Activated T-cell treated with anti-CD3 and anti-CD28 coated beads, Interleukin-2, amount 50 U/mL, for 24 hours (primary cell): Measurements from ENCODE around the gene ZNF839.

Source experiments
- DNase-seq: peaks from one replicate; pipeline ENCODE4 v3.0.0-alpha.2; 2020
- H3K27ac Mint-ChIP-seq: 2 replicates; pipeline ENCODE4 v1.8.0; 2020; ENCODE audit warnings: mild to moderate bottlenecking, mixed read lengths
- H3K27me3 Mint-ChIP-seq: 2 replicates; pipeline ENCODE4 v1.8.0; 2020; ENCODE audit warnings: mixed read lengths
- H3K36me3 Mint-ChIP-seq: 2 replicates; pipeline ENCODE4 v1.8.0; 2020; ENCODE audit warnings: low read depth, mixed read lengths
- H3K4me1 Mint-ChIP-seq: 2 replicates; pipeline ENCODE4 v1.8.0; 2020; ENCODE audit warnings: low read depth, mixed read lengths
- H3K4me3 Mint-ChIP-seq: 2 replicates; pipeline ENCODE4 v1.8.0; 2020; ENCODE audit warnings: mild to moderate bottlenecking, moderate library complexity, mixed read lengths
- H3K9me3 Mint-ChIP-seq: 2 replicates; pipeline ENCODE4 v1.8.0; 2020; ENCODE audit warnings: mixed read lengths

The ZNF839 gene

DNA sequence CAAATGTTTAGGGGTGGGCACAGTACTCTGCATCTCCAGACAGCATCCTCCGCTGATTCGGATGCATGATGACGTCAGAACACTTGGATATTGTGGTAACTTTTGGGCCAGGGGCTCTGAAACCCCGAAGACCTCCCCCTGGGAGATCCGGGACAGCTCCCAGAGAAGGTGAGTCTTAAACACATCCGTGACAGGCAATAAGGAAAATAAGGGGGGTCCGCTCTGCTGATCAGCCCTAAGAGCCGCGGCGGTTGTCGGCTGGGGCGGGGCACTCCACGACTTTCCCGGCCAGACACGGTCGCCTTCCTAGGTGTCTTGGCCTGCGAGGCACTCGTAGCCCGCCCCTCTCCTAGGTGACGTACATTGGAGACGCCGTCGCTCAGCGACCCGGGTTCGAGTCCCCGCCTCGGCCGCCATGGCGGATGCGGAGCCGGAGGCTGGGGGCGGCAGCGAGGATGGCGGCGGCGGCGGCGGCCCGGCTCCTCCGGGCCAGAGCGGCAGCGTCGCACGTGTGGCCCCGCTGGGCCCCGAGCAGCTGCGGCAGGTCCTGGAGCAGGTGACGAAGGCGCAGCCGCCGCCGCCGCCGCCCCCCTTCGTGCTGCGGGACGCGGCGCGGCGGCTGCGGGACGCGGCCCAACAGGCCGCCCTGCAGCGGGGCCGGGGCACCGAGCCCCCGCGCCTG lies at the start of gene ZNF839:
TSS of gene ZNF839 (plus strand) at position 396 of the 682 bp plus-strand sequence. CDS start at position 416, 20 bp downstream.
- peak within 1 kb of the TSS; percentile 95 for H3K27ac Mint-ChIP-seq
- peaks cover 32% of the 10 kb centered on the region for H3K36me3 Mint-ChIP-seq
- H3K4me3 Mint-ChIP-seq, result peak within 1 kb of the TSS; percentile 91
- H3K27me3 Mint-ChIP-seq, result no peaks in the 10 kb centered on the region
- peaks cover 62% of the 10 kb centered on the region for H3K4me1 Mint-ChIP-seq
- no peaks in the 10 kb centered on the region for H3K9me3 Mint-ChIP-seq
- DNase-seq, result peak; percentile 97

GRCh38 chr14:102272392-102272791 lies 47.2 kb upstream of the ZNF839 start:
- Mint-ChIP-seq H3K36me3 (no peaks in the 10 kb centered on the region), H3K4me3 (no peak overlapping the region), H3K27ac (peak overlapping the region; percentile 27), H3K4me1 (peaks cover 6% of the 10 kb centered on the region), H3K9me3 (no peaks in the 10 kb centered on the region), H3K27me3 (no peaks in the 10 kb centered on the region)
- no peak for DNase-seq

- DNase-seq, result no peak
- H3K27me3 Mint-ChIP-seq, result no peaks in the 10 kb centered on the region
- no peak overlapping the region for H3K4me3 Mint-ChIP-seq
- H3K36me3 Mint-ChIP-seq, result no peaks in the 10 kb centered on the region
- peaks cover 16% of the 10 kb centered on the region for H3K4me1 Mint-ChIP-seq
- no peak overlapping the region for H3K27ac Mint-ChIP-seq
- H3K9me3 Mint-ChIP-seq, result no peaks in the 10 kb centered on the region
These were observed 43.7 kb upstream of the ZNF839 start for GRCh38 chr14:102275866-102276265.

- Mint-ChIP-seq H3K36me3 (no peaks in the 10 kb centered on the region), H3K4me1 (peaks cover 10% of the 10 kb centered on the region), H3K27ac (no peak overlapping the region), H3K27me3 (no peaks in the 10 kb centered on the region), H3K9me3 (no peaks in the 10 kb centered on the region), H3K4me3 (no peak overlapping the region)
- DNase-seq, result no peak
These were observed 41.5 kb upstream of the ZNF839 start for GRCh38 chr14:102277874-102278630.

DNA sequence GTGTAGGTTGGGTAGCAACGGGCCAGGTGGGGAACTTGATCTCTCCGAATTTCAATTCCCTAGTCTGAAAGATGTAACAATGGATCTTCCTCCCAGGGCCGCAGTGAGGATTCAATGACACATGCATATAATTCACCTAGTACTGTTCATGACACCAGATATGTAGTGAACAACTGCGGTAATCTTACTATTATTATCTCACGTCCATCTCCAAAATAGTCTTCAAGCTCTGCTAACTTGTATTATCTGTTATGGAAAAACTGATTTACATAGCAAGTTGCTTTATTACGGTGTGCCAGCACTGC lies 41.0 kb upstream of the ZNF839 start:
- Mint-ChIP-seq H3K4me1 (peaks cover 10% of the 10 kb centered on the region), H3K36me3 (no peaks in the 10 kb centered on the region)

DNA sequence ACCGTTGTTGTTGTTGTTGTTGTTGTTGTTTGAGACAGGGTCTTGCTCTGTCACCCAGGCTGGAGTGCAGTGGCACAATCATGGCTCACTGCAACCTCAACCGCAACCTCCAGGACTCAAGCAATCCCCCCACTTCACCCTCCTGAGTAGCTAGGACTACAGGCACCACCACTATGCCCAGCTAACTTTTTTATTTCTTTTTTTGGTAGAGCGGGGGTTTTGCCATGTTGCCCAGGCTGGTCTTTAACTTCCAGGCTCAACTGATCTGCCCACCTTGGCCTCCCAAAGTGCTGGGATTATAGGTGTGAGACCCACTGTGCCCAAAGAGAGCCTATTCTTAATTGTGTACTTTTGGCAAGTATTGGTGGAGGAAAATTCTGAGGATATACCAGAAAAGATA lies 40.3 kb upstream of the ZNF839 start:
- H3K9me3 Mint-ChIP-seq, result no peaks in the 10 kb centered on the region
- no peaks in the 10 kb centered on the region for H3K36me3 Mint-ChIP-seq
- H3K27ac Mint-ChIP-seq, result no peak overlapping the region
- H3K27me3 Mint-ChIP-seq, result no peaks in the 10 kb centered on the region
- DNase-seq, result no peak
- H3K4me1 Mint-ChIP-seq, result peaks cover 10% of the 10 kb centered on the region
- no peak overlapping the region for H3K4me3 Mint-ChIP-seq

More for the DNA sequence above, 41.0 kb upstream of the ZNF839 start:
- Mint-ChIP-seq H3K27me3 (no peaks in the 10 kb centered on the region), H3K27ac (no peak overlapping the region), H3K9me3 (no peaks in the 10 kb centered on the region), H3K4me3 (no peak overlapping the region)
- no peak for DNase-seq

- no peak overlapping the region for H3K27ac Mint-ChIP-seq
- H3K4me1 Mint-ChIP-seq, result peaks cover 10% of the 10 kb centered on the region
- no peaks in the 10 kb centered on the region for H3K27me3 Mint-ChIP-seq
- no peaks in the 10 kb centered on the region for H3K9me3 Mint-ChIP-seq
- no peak for DNase-seq
- H3K36me3 Mint-ChIP-seq, result no peaks in the 10 kb centered on the region
- H3K4me3 Mint-ChIP-seq, result no peak overlapping the region
These were observed 39.7 kb upstream of the ZNF839 start for GRCh38 chr14:102279688-102280348.

DNA sequence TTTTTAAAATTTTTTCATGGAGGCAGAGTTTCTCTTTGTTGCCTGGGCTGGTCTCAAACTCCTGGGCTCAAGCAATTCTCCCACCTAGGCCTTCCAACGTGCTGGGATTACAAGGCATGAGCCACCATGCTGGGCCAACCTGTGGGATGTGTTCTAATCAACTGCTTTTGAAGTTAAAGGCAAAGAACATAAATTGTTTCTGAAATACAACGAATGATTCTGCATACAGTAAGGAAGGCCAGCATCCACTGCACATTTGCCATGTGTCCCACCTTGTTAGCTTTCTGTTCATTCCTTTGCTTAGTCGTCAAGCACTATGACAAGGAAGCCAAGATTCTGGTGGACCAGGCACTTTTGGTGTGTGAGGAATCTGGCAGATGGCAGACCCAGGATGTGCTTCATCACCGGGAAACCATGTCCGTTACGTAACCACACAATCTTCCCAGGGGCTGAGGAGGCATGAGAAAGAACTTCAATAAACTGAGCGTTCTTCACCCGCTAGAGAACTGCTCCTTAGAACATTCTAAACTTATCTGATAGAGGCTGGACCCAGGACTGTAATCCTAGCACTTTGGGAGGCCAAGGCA lies 39.1 kb upstream of the ZNF839 start:
- H3K4me1 Mint-ChIP-seq, result peaks cover 10% of the 10 kb centered on the region
- no peak for DNase-seq
- no peak overlapping the region for H3K27ac Mint-ChIP-seq
- H3K9me3 Mint-ChIP-seq, result no peaks in the 10 kb centered on the region
- H3K36me3 Mint-ChIP-seq, result no peaks in the 10 kb centered on the region
- H3K4me3 Mint-ChIP-seq, result no peak overlapping the region
- H3K27me3 Mint-ChIP-seq, result no peaks in the 10 kb centered on the region

DNA sequence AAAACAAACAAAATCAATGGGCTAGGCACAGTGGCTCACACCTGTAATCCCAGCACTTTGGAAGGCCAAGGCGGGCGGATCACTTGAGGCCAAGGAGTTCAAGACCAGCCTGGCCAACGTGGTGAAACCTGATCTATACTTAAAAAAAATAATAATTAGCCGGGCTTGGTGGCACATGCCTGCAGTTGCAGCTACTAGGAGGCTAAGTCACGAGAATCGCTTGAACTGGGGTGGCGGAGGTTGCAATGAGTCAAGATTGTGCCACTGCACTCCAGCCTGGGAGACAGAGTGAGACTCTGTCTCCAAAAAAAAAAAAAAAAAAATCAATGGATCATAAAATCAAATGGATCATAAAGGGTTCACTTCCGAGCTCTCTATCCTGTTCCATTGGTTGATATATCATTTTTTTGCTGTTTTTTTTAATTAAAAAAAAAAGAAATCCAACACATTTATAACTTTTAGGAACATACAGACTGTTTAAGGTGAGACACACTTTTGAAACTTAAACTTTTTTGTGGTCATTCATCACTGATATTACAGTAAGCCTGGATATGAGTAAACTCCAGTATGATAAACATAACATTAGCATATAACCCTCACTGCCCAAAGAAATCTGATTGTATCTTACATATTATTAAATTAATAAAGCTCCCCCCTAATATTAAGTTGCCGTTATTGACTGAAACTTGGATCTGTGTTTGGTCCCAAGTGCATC lies 36.6 kb upstream of the ZNF839 start:
- peaks cover 10% of the 10 kb centered on the region for H3K4me1 Mint-ChIP-seq

DNA sequence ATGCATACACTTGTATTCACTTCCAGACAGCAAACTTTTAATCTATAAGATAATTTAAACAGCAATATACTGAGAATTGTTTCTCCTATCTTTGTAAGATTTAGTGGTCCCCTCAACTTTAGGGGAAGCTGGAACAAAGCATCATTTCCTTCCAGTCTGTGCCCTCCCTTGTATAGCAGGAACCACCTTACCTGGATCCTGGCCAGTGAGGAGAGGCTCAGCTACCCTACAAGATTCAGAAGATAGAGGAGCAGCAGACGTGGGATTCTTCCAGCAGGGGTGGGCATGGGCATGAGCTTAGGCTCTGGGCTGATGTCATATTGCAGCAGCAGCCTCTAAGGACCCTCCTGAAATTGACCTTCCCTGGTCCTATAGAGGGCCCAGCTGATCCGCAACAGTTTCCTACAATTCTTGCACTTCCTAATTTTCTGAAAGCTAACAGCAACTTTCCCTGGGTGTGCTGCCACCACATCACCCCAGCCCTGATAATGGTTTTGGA lies 35.9 kb upstream of the ZNF839 start:
- no peaks in the 10 kb centered on the region for H3K36me3 Mint-ChIP-seq
- H3K4me3 Mint-ChIP-seq, result no peak overlapping the region
- DNase-seq, result no peak
- peaks cover 10% of the 10 kb centered on the region for H3K4me1 Mint-ChIP-seq
- no peaks in the 10 kb centered on the region for H3K27me3 Mint-ChIP-seq
- no peak overlapping the region for H3K27ac Mint-ChIP-seq
- H3K9me3 Mint-ChIP-seq, result no peaks in the 10 kb centered on the region

More for the DNA sequence above, 36.6 kb upstream of the ZNF839 start:
- Mint-ChIP-seq H3K27ac (no peak overlapping the region), H3K27me3 (no peaks in the 10 kb centered on the region), H3K9me3 (no peaks in the 10 kb centered on the region), H3K36me3 (no peaks in the 10 kb centered on the region), H3K4me3 (no peak overlapping the region)
- DNase-seq, result no peak

GRCh38 chr14:102285106-102285505 lies 34.4 kb upstream of the ZNF839 start:
- H3K27ac Mint-ChIP-seq, result no peak overlapping the region
- H3K4me3 Mint-ChIP-seq, result no peak overlapping the region
- no peaks in the 10 kb centered on the region for H3K9me3 Mint-ChIP-seq
- no peaks in the 10 kb centered on the region for H3K27me3 Mint-ChIP-seq
- no peak for DNase-seq
- H3K36me3 Mint-ChIP-seq, result no peaks in the 10 kb centered on the region
- H3K4me1 Mint-ChIP-seq, result peaks cover 3% of the 10 kb centered on the region

DNA sequence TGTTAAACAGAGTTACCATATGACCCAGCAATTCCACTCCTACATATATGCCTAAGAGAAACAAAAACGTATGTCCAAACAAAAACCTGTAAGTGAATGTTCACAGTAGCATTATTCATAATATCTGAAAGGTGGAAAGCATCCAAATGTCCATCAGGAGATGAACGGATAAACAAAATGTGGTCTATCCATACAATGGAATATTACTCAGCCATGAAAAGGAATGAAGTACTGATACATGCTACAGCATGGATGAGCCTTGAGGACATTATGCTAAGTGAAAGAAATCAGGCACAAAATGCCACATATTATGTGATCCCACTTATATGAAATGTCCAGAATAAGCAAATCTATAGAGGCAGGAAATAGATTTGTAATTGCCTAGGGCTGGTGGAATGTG lies 31.4 kb upstream of the ZNF839 start:
- no peak for DNase-seq
- Mint-ChIP-seq H3K4me1 (no peaks in the 10 kb centered on the region), H3K27ac (no peak overlapping the region), H3K9me3 (no peaks in the 10 kb centered on the region), H3K36me3 (no peaks in the 10 kb centered on the region), H3K27me3 (no peaks in the 10 kb centered on the region), H3K4me3 (no peak overlapping the region)

DNA sequence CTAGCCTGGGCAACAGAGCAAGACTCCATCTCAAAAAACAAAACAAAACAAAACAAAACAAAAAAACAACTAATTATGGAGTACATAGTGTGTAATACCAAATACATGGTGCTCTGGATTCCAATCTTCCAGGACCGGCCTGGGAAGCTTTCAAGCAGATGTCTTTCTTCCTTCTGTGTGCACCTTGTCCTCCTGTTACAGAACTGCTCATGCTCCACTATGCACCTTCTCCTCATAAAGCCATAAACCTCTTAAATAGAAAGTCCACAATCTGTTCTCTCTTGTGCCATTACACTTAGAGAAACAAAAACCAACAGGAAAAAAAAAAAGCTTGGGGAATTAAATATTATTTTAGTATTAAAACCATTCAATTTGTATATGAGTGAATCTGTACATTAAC lies 27.1 kb upstream of the ZNF839 start:
- H3K4me1 Mint-ChIP-seq, result no peaks in the 10 kb centered on the region
- no peak overlapping the region for H3K27ac Mint-ChIP-seq

GRCh38 chr14:102293781-102294180 lies 25.8 kb upstream of the ZNF839 start:
- no peaks in the 10 kb centered on the region for H3K36me3 Mint-ChIP-seq
- H3K4me3 Mint-ChIP-seq, result no peak overlapping the region
- peaks cover 3% of the 10 kb centered on the region for H3K4me1 Mint-ChIP-seq
- no peaks in the 10 kb centered on the region for H3K27me3 Mint-ChIP-seq
- DNase-seq, result no peak
- H3K9me3 Mint-ChIP-seq, result no peaks in the 10 kb centered on the region
- H3K27ac Mint-ChIP-seq, result no peak overlapping the region

More for the DNA sequence above, 27.1 kb upstream of the ZNF839 start:
- no peak for DNase-seq
- H3K36me3 Mint-ChIP-seq, result no peaks in the 10 kb centered on the region
- H3K9me3 Mint-ChIP-seq, result no peaks in the 10 kb centered on the region
- H3K27me3 Mint-ChIP-seq, result no peaks in the 10 kb centered on the region
- no peak overlapping the region for H3K4me3 Mint-ChIP-seq
